Mesenchymal stem cell (in vitro differentiated cells and primary cell): ENCODE results near the gene ASF1B.

Source experiments
- DNase-seq: peaks from one replicate; pipeline ENCODE4 v3.0.0-alpha.2; 2013
- H2AFZ ChIP-seq: one replicate; pipeline ENCODE4 v1.6.1; 2013; ENCODE audit warnings: low read depth, mild to moderate bottlenecking, control low read depth, inconsistent platforms, low read length, moderate library complexity
- H2AK5ac ChIP-seq: 2 replicates; pipeline ENCODE4 v1.6.1; 2013; ENCODE audit warnings: low read length, moderate library complexity, mild to moderate bottlenecking, inconsistent platforms; ENCODE audit not compliant: severe bottlenecking
- H2BK120ac ChIP-seq: one replicate; pipeline ENCODE4 v1.6.1; 2013; ENCODE audit warnings: low read depth, mild to moderate bottlenecking, inconsistent platforms, low read length, moderate library complexity
- H2BK12ac ChIP-seq, 2 experiments: one replicate each; pipeline ENCODE4 v1.6.1; 2013; ENCODE audit warnings: inconsistent platforms in 2 of 2, low read length in 2 of 2, mild to moderate bottlenecking in 2 of 2, moderate library complexity in 2 of 2, control low read depth in 1 of 2
- H2BK15ac ChIP-seq: one replicate; pipeline ENCODE4 v1.6.1; 2013; ENCODE audit warnings: mild to moderate bottlenecking, low read depth, inconsistent platforms; ENCODE audit not compliant: poor library complexity, severe bottlenecking
- H2BK5ac ChIP-seq: 2 replicates; pipeline ENCODE4 v1.6.1; 2013; ENCODE audit warnings: low read depth, mild to moderate bottlenecking, low read length, control low read depth, inconsistent platforms; ENCODE audit not compliant: poor library complexity, severe bottlenecking
- H3K14ac ChIP-seq, 2 experiments: one replicate each; pipeline ENCODE4 v1.6.1; 2013; ENCODE audit warnings: inconsistent platforms in 2 of 2, low read length in 2 of 2, control low read depth in 1 of 2, mild to moderate bottlenecking in 1 of 2, moderate library complexity in 1 of 2
- H3K18ac ChIP-seq, 2 experiments: one replicate each; pipeline ENCODE4 v1.6.1; 2013; ENCODE audit warnings: inconsistent platforms in 2 of 2, low read length in 2 of 2, control low read depth in 1 of 2, low read depth in 1 of 2, mild to moderate bottlenecking in 1 of 2
- H3K23ac ChIP-seq, 2 experiments: one replicate each; pipeline ENCODE4 v1.6.1; 2013; ENCODE audit warnings: inconsistent platforms in 2 of 2, low read length in 2 of 2, mild to moderate bottlenecking in 2 of 2, moderate library complexity in 2 of 2, control low read depth in 1 of 2
- H3K27ac ChIP-seq: 2 replicates; pipeline ENCODE4 v1.5.1; 2013; ENCODE audit warnings: mild to moderate bottlenecking, moderate library complexity, low read length, control low read depth, inconsistent platforms; ENCODE audit not compliant: poor library complexity, severe bottlenecking
- H3K27me3 ChIP-seq, 2 experiments: 2 replicates each; pipeline versions ENCODE4 v1.6.1 to v1.7.0; 2013; ENCODE audit warnings: low read length in 2 of 2, mild to moderate bottlenecking in 2 of 2, moderate library complexity in 2 of 2, control low read depth in 1 of 2, inconsistent platforms in 1 of 2; ENCODE audit not compliant: control insufficient read depth in 1 of 2, insufficient read depth in 1 of 2
- H3K36me3 ChIP-seq, 2 experiments: 2 replicates each; pipeline versions ENCODE4 v1.6.1 to v1.7.0; 2013; ENCODE audit warnings: low read length in 2 of 2, control low read depth in 1 of 2, inconsistent platforms in 1 of 2, low read depth in 1 of 2, mild to moderate bottlenecking in 1 of 2; ENCODE audit not compliant: insufficient read depth in 2 of 2, control insufficient read depth in 1 of 2
- H3K4ac ChIP-seq, 2 experiments: one replicate each; pipeline ENCODE4 v1.6.1; 2013; ENCODE audit warnings: inconsistent platforms in 2 of 2, low read length in 2 of 2, mild to moderate bottlenecking in 2 of 2, moderate library complexity in 2 of 2, control low read depth in 1 of 2, low read depth in 1 of 2
- H3K4me1 ChIP-seq: 2 replicates; pipeline ENCODE4 v1.6.1; 2013; ENCODE audit warnings: low read depth, low read length, control low read depth; ENCODE audit not compliant: control insufficient read depth, insufficient read depth
- H3K4me2 ChIP-seq: 2 replicates; pipeline ENCODE4 v1.6.1; 2013; ENCODE audit warnings: low read length, mild to moderate bottlenecking, inconsistent platforms; ENCODE audit not compliant: poor library complexity, severe bottlenecking
- H3K4me3 ChIP-seq, 2 experiments: 2 replicates each; pipeline versions ENCODE4 v1.5.1 to v1.7.0; 2013; ENCODE audit warnings: low read length in 2 of 2, mild to moderate bottlenecking in 2 of 2, control low read depth in 1 of 2, low read depth in 1 of 2; ENCODE audit not compliant: insufficient read depth in 1 of 2
- H3K79me1 ChIP-seq: replicated peaks from 2 replicates; pipeline ENCODE4 v1.6.1; 2013; ENCODE audit warnings: mild to moderate bottlenecking, control low read depth, low read length, inconsistent platforms; ENCODE audit not compliant: poor library complexity, severe bottlenecking
- H3K9ac ChIP-seq: 2 replicates; pipeline ENCODE4 v1.7.0; 2013; ENCODE audit warnings: mild to moderate bottlenecking, low read length, moderate library complexity
- H3K9me3 ChIP-seq: 2 replicates; pipeline ENCODE4 v1.7.0; 2013; ENCODE audit warnings: mild to moderate bottlenecking, low read length; ENCODE audit not compliant: control insufficient read depth
- H4K8ac ChIP-seq: one replicate; pipeline ENCODE4 v1.6.1; 2013; ENCODE audit warnings: inconsistent platforms, mild to moderate bottlenecking, low read length, moderate library complexity
- H4K91ac ChIP-seq: one replicate; pipeline ENCODE4 v1.6.1; 2013; ENCODE audit warnings: mild to moderate bottlenecking, low read length, inconsistent platforms
- WGBS: methylation state at CpG from one replicate; pipeline ENCODE4 v1.1.7; 2013; ENCODE audit warnings: mixed read lengths; 5-methylcytosine and 5-hydroxymethylcytosine counted together

Gene ASF1B

GRCh38 chr19:14175351-14175792 lies 39.0 kb upstream of the ASF1B start:
- H3K23ac ChIP-seq, result no peak overlapping the region
- no peak overlapping the region for H2BK15ac ChIP-seq
- H3K18ac ChIP-seq, result no peak overlapping the region
- H3K4me1 ChIP-seq, result no peaks in the 10 kb centered on the region
- H3K27ac ChIP-seq, result no peak overlapping the region
- no peaks in the 10 kb centered on the region for H3K9me3 ChIP-seq
- no peak overlapping the region for H2BK5ac ChIP-seq
- H4K8ac ChIP-seq, result no peak overlapping the region
- H2AK5ac ChIP-seq, result no peak overlapping the region
- H3K36me3 ChIP-seq, result peaks cover 8 to 48% of the 10 kb centered on the region in 2 experiments
- no peak overlapping the region for H3K4me2 ChIP-seq
- H4K91ac ChIP-seq, result no peak overlapping the region
- WGBS, result 96% methylated on average over 6 of the region's 6 CpGs
- DNase-seq, result no peak
- no peak overlapping the region for H3K4ac ChIP-seq
- H3K14ac ChIP-seq, result no peak overlapping the region
- H2AFZ ChIP-seq, result no peak overlapping the region
- no peaks in the 10 kb centered on the region for H3K27me3 ChIP-seq
- H2BK12ac ChIP-seq, result no peak overlapping the region
- H2BK120ac ChIP-seq, result no peak overlapping the region
- H3K9ac ChIP-seq, result no peak overlapping the region
- H3K4me3 ChIP-seq, result no peak overlapping the region
- H3K79me1 ChIP-seq, result no peaks in the 10 kb centered on the region

- H4K91ac ChIP-seq, result no peak overlapping the region
- H3K4ac ChIP-seq, result no peak overlapping the region
- no peak overlapping the region for H4K8ac ChIP-seq
- no peaks in the 10 kb centered on the region for H3K4me1 ChIP-seq
- H2BK15ac ChIP-seq, result no peak overlapping the region
- no peak overlapping the region for H2AK5ac ChIP-seq
- H3K79me1 ChIP-seq, result no peaks in the 10 kb centered on the region
- DNase-seq, result no peak
- peaks cover 13 to 53% of the 10 kb centered on the region in 2 experiments for H3K36me3 ChIP-seq
- no peak overlapping the region for H3K18ac ChIP-seq
- H3K4me3 ChIP-seq, result no peak overlapping the region
- no peak overlapping the region for H3K14ac ChIP-seq
- H3K27me3 ChIP-seq, result no peaks in the 10 kb centered on the region
- no peak overlapping the region for H3K9ac ChIP-seq
- WGBS, result 98% methylated on average over 9 of the region's 9 CpGs
- H2AFZ ChIP-seq, result no peak overlapping the region
- H3K9me3 ChIP-seq, result no peaks in the 10 kb centered on the region
- no peak overlapping the region for H2BK5ac ChIP-seq
- H3K4me2 ChIP-seq, result no peak overlapping the region
- no peak overlapping the region for H3K23ac ChIP-seq
- H2BK120ac ChIP-seq, result no peak overlapping the region
- H2BK12ac ChIP-seq, result no peak overlapping the region
- no peak overlapping the region for H3K27ac ChIP-seq
Observed at GRCh38 chr19:14174883-14175282, 38.5 kb upstream of the ASF1B start.

- Histone ChIP-seq H3K9me3 (no peaks in the 10 kb centered on the region), H3K27me3 (no peaks in the 10 kb centered on the region), H2BK120ac (no peak overlapping the region), H3K18ac (no peak overlapping the region), H4K8ac (no peak overlapping the region), H3K4me2 (no peak overlapping the region), H3K27ac (no peak overlapping the region), H3K4me1 (no peaks in the 10 kb centered on the region), H2BK5ac (no peak overlapping the region), H3K36me3 (peaks cover 14 to 61% of the 10 kb centered on the region in 2 experiments), H4K91ac (no peak overlapping the region), H3K4me3 (no peak overlapping the region), H2AK5ac (no peak overlapping the region), H3K9ac (no peak overlapping the region), H2AFZ (no peak overlapping the region), H3K4ac (no peak overlapping the region), H3K79me1 (no peaks in the 10 kb centered on the region), H2BK15ac (no peak overlapping the region), H3K23ac (no peak overlapping the region), H3K14ac (no peak overlapping the region), H2BK12ac (no peak overlapping the region)
- no peak for DNase-seq
- 92% methylated on average over 12 of the region's 12 CpGs for WGBS
Observed at GRCh38 chr19:14168993-14169392, 32.6 kb upstream of the ASF1B start.

- Histone ChIP-seq H2BK12ac (no peak overlapping the region), H2AFZ (no peak overlapping the region), H3K36me3 (peaks cover 14 to 65% of the 10 kb centered on the region in 2 experiments), H3K4me1 (no peaks in the 10 kb centered on the region), H3K4ac (no peak overlapping the region), H3K4me2 (no peak overlapping the region), H2AK5ac (no peak overlapping the region), H2BK15ac (no peak overlapping the region), H2BK120ac (no peak overlapping the region), H3K4me3 (no peak overlapping the region), H3K79me1 (no peaks in the 10 kb centered on the region), H3K14ac (no peak overlapping the region), H3K27me3 (no peaks in the 10 kb centered on the region), H3K9ac (no peak overlapping the region), H2BK5ac (no peak overlapping the region), H3K18ac (no peak overlapping the region), H3K27ac (no peak overlapping the region), H3K23ac (no peak overlapping the region), H3K9me3 (no peaks in the 10 kb centered on the region), H4K91ac (no peak overlapping the region), H4K8ac (no peak overlapping the region)
- whole genome bisulfite sequencing, result 90% methylated on average over 19 of the region's 19 CpGs
- DNase-seq, result no peak
Observed at GRCh38 chr19:14168259-14168972, 32.0 kb upstream of the ASF1B start.
